ENCODE results near the gene RAD51B.

The RAD51B gene

GRCh38 chr14:68598089-68598488 lies 778.5 kb downstream of the RAD51B start:
- TF ChIP-seq ZFX (IDR thresholded peaks at IDR 0.05) (no peak), CTCF (conservative IDR thresholded peaks at IDR 0.05) (no peak)
- no peak overlapping the region for H3K27ac ChIP-seq

- H3K27ac ChIP-seq = no peak overlapping the region
- TF ChIP-seq CTCF (conservative IDR thresholded peaks at IDR 0.05) = no peak
- TF ChIP-seq ZFX (IDR thresholded peaks at IDR 0.05) = no peak
These were observed 779.3 kb downstream of the RAD51B start for GRCh38 chr14:68598621-68599447.

GRCh38 chr14:68599896-68600610 lies 780.5 kb downstream of the RAD51B start:
- no peak for TF ChIP-seq ZFX (IDR thresholded peaks at IDR 0.05)
- no peak for TF ChIP-seq CTCF (conservative IDR thresholded peaks at IDR 0.05)
- no peak overlapping the region for H3K27ac ChIP-seq

GRCh38 chr14:68602507-68602906 lies 782.9 kb downstream of the RAD51B start:
- H3K27ac ChIP-seq = no peak overlapping the region
- no peak for TF ChIP-seq CTCF (conservative IDR thresholded peaks at IDR 0.05)
- TF ChIP-seq ZFX (IDR thresholded peaks at IDR 0.05) = no peak

GRCh38 chr14:68603533-68604360 lies 784.2 kb downstream of the RAD51B start:
- TF ChIP-seq CTCF (conservative IDR thresholded peaks at IDR 0.05) (no peak), ZFX (IDR thresholded peaks at IDR 0.05) (no peak)
- no peak overlapping the region for H3K27ac ChIP-seq

- no peak for TF ChIP-seq CTCF (conservative IDR thresholded peaks at IDR 0.05)
- no peak for TF ChIP-seq ZFX (IDR thresholded peaks at IDR 0.05)
- no peak overlapping the region for H3K27ac ChIP-seq
These were observed 784.8 kb downstream of the RAD51B start for GRCh38 chr14:68604361-68604730.

Measured in C4-2B (cell line).